ENCODE data around the gene KCNK4. TPM values are rescaled to one million over a fixed set of nuclear protein-coding genes. Genes with fewer than 3 reads are reported as not detected.
A peak's percentile ranks its signal among the peaks of the same experiment; 100 is the strongest.

Gene KCNK4
- total RNA-seq, 1 donor from 2014 or later = not detected

DNA sequence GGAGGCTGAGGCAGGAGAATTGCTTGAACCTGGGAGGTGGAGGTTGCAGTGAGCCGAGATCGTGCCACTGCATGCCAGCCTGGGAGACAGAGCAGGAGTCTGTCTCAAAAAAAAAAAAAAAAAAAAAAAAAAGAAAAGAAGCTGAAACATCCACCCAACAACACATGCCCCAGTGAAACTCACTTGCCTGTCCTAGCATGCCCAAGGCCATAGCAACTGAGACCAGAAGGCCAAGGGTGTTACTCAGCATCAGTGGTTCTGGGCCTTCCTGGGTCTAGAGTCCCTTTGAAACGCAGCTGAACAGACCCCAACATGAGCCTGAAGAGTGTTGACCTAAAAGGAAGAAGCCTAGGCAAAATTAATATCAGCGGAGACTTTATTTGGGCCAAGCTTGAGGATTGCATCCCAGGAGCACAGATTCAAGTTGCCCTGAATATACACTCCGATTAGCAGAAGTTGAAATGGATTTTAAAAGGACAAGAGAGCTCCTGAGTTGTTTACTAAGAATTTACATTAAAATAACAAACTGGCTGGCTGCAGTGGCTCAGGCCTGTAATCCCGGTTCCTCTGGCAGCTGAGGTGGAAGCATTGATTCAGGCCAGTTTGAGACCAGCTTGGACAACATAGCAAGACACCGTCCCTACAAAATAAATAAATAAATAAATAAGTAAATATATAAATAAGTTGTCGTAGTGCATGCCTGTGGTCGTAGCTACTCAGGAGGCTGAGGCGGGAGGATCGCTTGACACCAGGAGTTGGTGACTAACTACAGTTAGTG, 33.8 kb downstream of the KCNK4 start:
- no peak for DNase-seq

DNA sequence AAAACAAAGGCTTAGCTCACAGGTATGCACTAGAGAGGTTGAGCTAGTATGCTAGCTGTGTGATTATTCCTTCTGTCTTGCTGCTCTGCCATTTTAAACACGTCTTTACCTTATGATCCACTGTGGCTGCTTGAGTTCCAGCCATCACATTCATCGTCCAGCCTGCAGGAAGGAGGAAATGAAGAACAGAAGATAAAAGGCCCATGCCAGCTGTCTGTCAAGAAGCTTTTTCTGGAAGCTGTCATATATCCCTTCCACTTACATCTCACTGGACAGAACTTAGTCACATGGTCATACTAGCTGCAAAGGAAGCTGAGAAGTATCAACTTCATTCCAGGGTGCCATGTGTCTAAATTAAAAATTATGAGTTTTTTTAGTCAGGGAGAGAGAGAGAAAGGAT, 36.3 kb downstream of the KCNK4 start:
- no peak for DNase-seq

- DNase-seq = no peak
These were observed 36.9 kb downstream of the KCNK4 start for GRCh38 chr11:64327993-64328392.

- DNase-seq = no peak
These were observed 39.8 kb downstream of the KCNK4 start for GRCh38 chr11:64330888-64331287.

DNA sequence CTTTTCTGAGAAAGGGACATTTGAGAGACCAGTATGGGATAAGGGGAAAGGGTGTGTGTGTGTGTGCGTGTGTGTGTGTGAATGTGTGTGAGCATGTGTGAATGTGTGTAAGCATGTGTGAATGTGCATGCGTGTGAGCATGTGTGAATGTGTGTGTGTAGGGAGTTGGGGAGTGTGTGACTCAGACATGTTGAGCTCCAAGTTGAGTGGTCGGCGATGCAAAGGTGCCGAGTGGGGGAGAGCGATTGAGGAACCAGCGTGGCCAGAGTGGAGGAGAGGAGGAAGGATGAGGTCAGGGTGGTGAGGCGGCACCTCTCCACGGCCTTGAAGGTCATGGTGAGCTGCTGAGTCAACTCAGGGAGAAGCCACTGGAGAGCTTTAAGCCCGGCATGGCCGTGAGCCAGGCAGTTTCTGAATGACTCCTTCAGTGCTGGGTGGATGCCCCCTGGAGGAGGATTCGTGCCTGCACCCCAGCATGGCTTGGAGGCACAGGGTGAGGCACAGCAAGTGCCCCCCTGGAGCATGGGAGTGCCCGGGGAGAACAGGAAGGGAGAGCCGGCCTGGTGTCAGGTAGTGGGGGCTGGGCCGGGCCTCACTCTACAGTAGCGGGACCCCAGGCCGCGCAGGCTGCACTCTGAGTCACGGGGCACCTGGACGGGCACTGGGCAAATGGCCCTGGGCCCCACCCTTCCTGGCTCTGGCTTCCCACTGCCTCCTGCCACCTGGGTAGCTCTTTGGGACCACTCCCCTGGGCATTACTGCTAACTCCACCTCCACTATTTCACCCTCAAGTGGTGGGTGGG, 40.7 kb downstream of the KCNK4 start:
- DNase-seq = peak; percentile 67

DNA sequence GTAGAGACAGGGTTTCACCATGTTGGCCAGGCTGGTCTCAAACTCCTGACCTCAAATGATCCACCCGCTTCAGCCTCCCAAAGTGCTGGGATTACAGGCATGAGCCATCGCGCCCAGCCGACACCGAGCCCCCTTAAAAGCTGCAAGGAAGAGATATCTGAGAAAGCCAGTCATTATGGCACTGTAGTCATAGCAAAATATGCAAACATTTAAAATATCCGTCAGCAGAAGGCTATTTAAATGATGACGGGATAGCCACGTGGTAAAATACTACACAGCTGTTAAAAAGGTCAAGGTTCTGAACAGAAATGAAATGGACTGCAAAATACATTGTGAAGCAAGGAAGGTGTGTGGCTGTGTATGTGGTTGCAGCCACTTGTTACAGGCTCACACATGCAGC, 42.5 kb downstream of the KCNK4 start:
- no peak for DNase-seq

GRCh38 chr11:64334764-64335735, 43.9 kb downstream of the KCNK4 start:
- peak; percentile 57 for DNase-seq

GRCh38 chr11:64337538-64338249, 46.6 kb downstream of the KCNK4 start:
- no peak for DNase-seq

- no peak for DNase-seq
These were observed 47.6 kb downstream of the KCNK4 start for GRCh38 chr11:64338716-64339115.

GRCh38 chr11:64339286-64339685, 48.2 kb downstream of the KCNK4 start:
- no peak for DNase-seq

GRCh38 chr11:64339754-64340408, 48.8 kb downstream of the KCNK4 start, which contains the start of gene CCDC88B:
TSS of gene CCDC88B (plus strand) at chr11:64340204. CDS start at chr11:64340267, 63 bp downstream.
- DNase-seq = no peak

DNA sequence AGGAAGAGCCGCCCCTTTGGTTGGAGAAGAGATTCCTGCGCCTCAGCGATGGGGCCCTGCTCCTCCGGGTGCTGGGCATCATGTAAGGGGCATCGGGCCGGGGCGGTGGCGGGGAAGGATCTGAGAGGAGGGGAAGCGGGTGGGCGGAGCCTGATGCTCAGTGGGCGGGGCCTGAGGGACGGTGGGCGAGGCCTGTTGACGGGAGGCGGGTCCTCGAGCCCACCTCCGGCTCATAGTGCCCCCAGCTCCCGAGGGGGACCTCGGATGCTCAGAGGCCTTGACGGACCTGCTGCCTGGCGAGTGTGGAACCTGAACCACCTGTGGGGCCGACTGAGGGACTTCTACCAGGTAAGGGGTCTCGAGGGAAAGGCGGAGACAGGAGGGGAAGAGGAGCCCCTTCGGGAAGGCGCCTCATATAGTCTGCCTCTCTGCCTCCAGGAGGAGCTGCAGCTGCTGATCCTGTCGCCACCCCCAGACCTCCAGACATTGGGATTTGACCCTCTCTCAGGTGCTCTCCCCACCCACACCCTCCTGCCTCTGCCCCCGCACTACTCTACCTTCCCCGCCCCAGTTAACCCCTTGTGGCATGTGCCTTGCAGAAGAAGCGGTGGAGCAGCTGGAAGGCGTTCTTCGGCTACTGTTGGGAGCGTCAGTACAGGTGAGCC, 49.7 kb downstream of the KCNK4 start:
- DNase-seq = no peak

DNA sequence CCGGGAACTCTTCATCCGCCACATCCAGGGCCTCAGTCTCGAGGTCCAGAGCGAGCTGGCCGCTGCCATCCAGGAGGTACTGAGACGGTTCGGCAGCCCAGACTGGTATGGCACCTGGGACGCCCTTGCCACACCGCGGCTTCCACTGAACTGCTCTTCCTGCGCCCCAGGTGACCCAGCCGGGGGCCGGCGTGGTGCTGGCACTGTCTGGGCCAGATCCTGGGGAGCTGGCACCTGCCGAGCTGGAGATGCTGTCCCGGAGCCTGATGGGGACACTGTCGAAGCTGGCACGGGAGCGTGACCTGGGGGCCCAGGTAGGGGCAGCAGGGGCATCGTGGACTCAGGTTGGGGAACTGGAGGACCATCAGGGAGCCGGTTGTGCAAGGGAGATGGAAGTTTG, 50.3 kb downstream of the KCNK4 start:
- DNase-seq = no peak

DNA sequence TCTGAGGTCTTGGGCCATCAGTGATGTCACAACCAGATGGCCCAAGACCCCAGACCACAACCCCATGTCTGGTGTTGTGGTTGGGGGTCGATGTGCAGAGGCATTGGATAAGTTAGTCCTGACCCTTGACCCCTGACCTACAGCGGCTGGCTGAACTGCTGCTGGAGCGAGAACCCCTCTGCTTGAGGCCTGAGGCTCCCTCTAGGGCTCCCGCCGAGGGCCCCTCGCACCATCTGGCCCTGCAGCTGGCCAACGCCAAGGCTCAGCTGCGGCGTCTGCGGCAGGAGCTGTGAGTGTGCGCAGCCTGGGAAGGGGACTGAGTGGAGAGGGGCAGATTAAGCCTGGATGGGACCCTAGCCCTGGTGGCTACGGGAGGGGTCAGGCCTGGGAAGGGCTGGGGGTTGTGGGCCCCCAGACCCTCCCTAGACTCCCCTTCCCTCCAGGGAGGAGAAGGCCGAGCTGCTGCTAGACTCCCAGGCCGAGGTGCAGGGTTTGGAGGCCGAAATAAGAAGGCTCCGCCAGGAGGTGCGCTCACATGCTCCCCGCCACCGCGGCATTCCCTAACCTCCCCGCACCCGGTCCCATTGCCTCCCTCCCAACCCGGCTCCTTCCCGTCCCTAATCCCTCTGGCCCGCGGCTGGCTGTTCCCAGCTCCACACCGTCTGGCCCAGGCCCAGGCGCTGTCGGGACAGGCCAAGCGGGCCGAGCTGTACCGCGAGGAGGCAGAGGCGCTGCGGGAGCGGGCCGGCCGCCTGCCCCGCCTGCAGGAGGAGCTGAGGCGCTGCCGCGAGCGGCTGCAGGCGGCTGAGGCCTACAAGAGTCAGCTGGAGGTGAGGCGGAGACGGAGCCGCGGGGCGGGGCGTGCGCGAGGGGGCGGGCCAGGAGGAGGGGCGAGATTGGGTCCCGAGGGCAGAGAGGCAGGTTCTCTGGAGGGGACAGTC, 51.0 kb downstream of the KCNK4 start:
- DNase-seq = peak; percentile 85

GRCh38 chr11:64342869-64343745, 52.0 kb downstream of the KCNK4 start:
- no peak for DNase-seq

GRCh38 chr11:64343767-64344559, 52.9 kb downstream of the KCNK4 start:
- DNase-seq = no peak

- no peak for DNase-seq
These were observed 53.7 kb downstream of the KCNK4 start for GRCh38 chr11:64344787-64345186.

All from tongue (tissue), 2 donors.